ENCODE data around the gene PDIA3.

Gene PDIA3

GRCh38 chr15:43799209-43799944 lies 53.1 kb downstream of the PDIA3 start:
- no peak for TF ChIP-seq GATA3 (IDR thresholded peaks at IDR 0.05; ENCODE audit: low read depth, low read length)
- TF ChIP-seq GATA2 (IDR thresholded peaks at IDR 0.05; ENCODE audit: low read depth, low read length): no peak

GRCh38 chr15:43799945-43800285 lies 53.7 kb downstream of the PDIA3 start, which contains the start of gene SERINC4:
TSS of gene SERINC4 (minus strand) at chr15:43800220. CDS start at chr15:43799986, 234 bp downstream.
- no peak for TF ChIP-seq GATA2 (IDR thresholded peaks at IDR 0.05; ENCODE audit: low read depth, low read length)
- TF ChIP-seq GATA3 (IDR thresholded peaks at IDR 0.05; ENCODE audit: low read depth, low read length): no peak

DNA sequence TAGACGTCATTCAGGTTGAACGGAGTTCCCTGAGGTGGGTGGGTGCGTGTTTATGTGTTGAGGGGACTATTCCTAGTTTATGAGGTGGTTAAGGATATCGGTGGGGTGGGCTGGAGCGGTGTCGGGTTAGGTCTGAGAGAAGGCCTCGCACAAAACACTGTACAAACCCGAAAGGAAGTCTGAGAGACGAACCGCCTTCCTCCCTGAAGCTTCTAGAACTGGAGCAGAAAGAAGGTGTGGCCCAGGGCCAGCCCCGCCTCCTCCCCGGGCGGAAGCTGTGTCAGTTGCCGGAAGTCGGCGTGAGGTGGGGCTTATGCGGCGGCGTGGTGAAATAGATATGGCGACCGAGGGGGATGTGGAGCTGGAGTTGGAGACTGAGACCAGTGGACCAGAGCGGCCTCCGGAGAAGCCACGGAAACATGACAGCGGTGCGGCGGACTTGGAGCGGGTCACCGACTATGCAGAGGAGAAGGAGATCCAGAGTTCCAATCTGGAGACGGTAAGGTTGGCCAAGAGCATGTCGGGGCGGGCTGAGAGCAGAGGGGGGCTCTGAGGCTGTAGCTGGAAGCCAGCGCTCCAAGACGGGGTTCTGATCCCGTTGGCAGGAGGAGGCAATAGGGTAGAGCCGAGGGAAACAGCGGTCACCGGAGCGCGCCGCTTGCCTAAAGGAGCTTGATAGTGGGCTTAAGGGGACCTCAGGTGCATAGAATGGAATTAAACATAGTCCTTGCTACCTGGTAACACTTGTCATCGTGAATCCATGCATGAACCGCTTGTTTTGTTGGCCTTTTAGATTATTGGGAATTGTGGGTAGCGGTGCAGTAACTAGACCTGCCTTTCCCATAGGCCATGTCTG lies 54.3 kb downstream of the PDIA3 start, which contains the start of gene HYPK:
Gene HYPK (plus strand): TSS at position 314 of the 856 bp plus-strand sequence. CDS start 24 bp downstream, at position 338.
- TF ChIP-seq GATA3 (IDR thresholded peaks at IDR 0.05; ENCODE audit: low read depth, low read length) (no peak), GATA2 (IDR thresholded peaks at IDR 0.05; ENCODE audit: low read depth, low read length) (no peak)

DNA sequence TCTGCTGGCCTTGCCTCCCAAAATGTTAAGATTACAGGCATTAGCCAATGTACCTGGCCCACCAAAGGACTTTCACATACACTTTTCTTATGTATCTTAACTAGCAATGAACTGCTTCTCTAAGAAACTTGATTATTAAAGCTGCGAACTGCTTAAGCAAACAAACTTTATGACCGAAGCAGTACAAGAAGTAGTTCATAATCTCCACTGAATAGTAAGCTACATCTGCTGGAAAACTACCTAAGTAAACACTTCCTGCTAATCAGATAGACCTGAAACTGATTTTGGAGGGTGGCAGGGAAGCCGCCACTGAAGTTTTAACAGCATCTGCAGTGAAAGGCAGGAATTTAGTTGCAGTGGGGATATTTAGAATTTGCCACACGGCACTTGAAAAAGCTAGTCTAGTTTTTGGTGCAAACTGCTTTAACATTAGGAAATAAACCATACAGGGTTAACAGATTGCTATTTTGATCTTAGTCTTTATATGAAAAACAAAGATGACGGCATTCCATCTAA lies 62.3 kb downstream of the PDIA3 start:
- no peak for TF ChIP-seq GATA2 (IDR thresholded peaks at IDR 0.05; ENCODE audit: low read depth, low read length)
- TF ChIP-seq GATA3 (IDR thresholded peaks at IDR 0.05; ENCODE audit: low read depth, low read length): no peak

GRCh38 chr15:43808960-43809678 lies 62.9 kb downstream of the PDIA3 start:
- TF ChIP-seq GATA3 (IDR thresholded peaks at IDR 0.05; ENCODE audit: low read depth, low read length): no peak
- no peak for TF ChIP-seq GATA2 (IDR thresholded peaks at IDR 0.05; ENCODE audit: low read depth, low read length)

DNA sequence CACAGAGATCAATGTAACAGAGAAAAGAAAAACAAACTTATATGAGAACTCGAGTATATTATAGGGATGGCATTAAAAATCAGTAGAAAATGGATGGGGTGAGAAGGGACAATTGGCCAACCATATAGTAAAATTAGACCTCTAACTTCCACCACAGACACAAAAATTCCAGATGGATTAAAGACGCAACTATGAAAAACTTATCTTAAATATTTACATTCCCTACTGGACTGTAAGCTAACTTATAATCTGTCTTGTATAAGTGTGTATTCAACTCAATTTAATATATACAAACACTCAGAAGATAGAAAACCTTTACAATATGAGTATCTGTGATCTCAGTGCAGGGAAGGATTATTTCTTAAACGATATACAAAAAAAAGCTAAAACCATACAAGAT lies 75.3 kb downstream of the PDIA3 start:
- TF ChIP-seq GATA3 (IDR thresholded peaks at IDR 0.05; ENCODE audit: low read depth, low read length): no peak
- TF ChIP-seq GATA2 (IDR thresholded peaks at IDR 0.05; ENCODE audit: low read depth, low read length): no peak

Data from SH-SY5Y (cell line).